ENCODE data around the gene MAN2B2. TPM values are rescaled to one million over a fixed set of nuclear protein-coding genes. Genes with fewer than 3 reads are reported as not detected.

The MAN2B2 gene
- total and polyA plus RNA-seq, 2 of the 8 experiments (the other 6 are each of a cell fraction or from before 2014, with no cell fraction given) = 3.3 to 4.0 TPM

- H3K4me1 ChIP-seq (replicated peaks in 1 of 4; ENCODE audit: control insufficient read depth in 3 of 4, insufficient read depth in 4 of 4, low read length in 3 of 4) = no peaks in the 10 kb centered on the region; a peak in 1 of 7 replicates
- TF ChIP-seq NRF1 (IDR thresholded peaks at IDR 0.05; ENCODE audit: low read depth, low read length) = no peak
- TF ChIP-seq MAFK (IDR thresholded peaks at IDR 0.05; ENCODE audit: low read depth, low read length) = no peak
- no peak for TF ChIP-seq POLR2AphosphoS5 (IDR thresholded peaks at IDR 0.05; ENCODE audit: low read depth, low read length)
- TF ChIP-seq CTCF (IDR thresholded peaks at IDR 0.05; ENCODE audit: control extremely low read depth in 1 of 3, insufficient read depth in 1 of 3, low read depth in 1 of 3, low read length in 3 of 3) = no peak
- no peak for TF ChIP-seq GABPA (IDR thresholded peaks at IDR 0.05; ENCODE audit: borderline replicate concordance, insufficient read depth, low read length)
- no peak for TF ChIP-seq EP300 (IDR thresholded peaks at IDR 0.05; ENCODE audit: borderline replicate concordance in 1 of 2, low read depth in 2 of 2, low read length in 2 of 2)
- TF ChIP-seq CBX5 (IDR thresholded peaks at IDR 0.05; ENCODE audit: low read depth, low read length) = no peak
- TF ChIP-seq CREB1 (IDR thresholded peaks at IDR 0.05) = no peak
- TF ChIP-seq ZNF274 (IDR thresholded peaks at IDR 0.05; ENCODE audit: borderline replicate concordance, extremely low read depth, low read length) = no peak
- TF ChIP-seq POLR2A (IDR thresholded peaks at IDR 0.05; ENCODE audit: control extremely low read depth in 1 of 2, low read depth in 2 of 2, low read length in 2 of 2) = no peak
- no peak for TF ChIP-seq SIN3A (conservative IDR thresholded peaks at IDR 0.05 in 1 of 2, IDR thresholded peaks at IDR 0.05 in 1 of 2; ENCODE audit: low read depth in 1 of 2, low read length in 2 of 2)
- TF ChIP-seq SIRT6 (IDR thresholded peaks at IDR 0.05; ENCODE audit: low read length) = no peak
- TF ChIP-seq YY1 (IDR thresholded peaks at IDR 0.05; ENCODE audit: low read depth, low read length) = no peak
Observed at GRCh38 chr4:6589444-6589843, 14.5 kb downstream of the MAN2B2 start.

More at GRCh38 chr4:6589444-6589843, 14.5 kb downstream of the MAN2B2 start:
- Histone ChIP-seq H2AK5ac (ENCODE audit: low read depth, low read length) (no peak overlapping the region), H3K79me1 (ENCODE audit: low read depth, low read length) (no peaks in the 10 kb centered on the region), H3K27me3 (replicated peaks in 1 of 4; ENCODE audit: control insufficient read depth in 3 of 4, extremely low read depth in 1 of 4, insufficient read depth in 3 of 4, low read length in 3 of 4) (no peaks in the 10 kb centered on the region), H4K8ac (ENCODE audit: extremely low read depth, insufficient read depth, low read length) (no peak overlapping the region), H3K23me2 (ENCODE audit: low read depth, low read length) (no peaks in the 10 kb centered on the region), H2BK20ac (ENCODE audit: low read length) (no peak overlapping the region), H3K9ac (replicated peaks in 1 of 4; ENCODE audit: extremely low read depth in 1 of 4, low read depth in 3 of 4, low read length in 3 of 4) (no peak overlapping the region), H4K20me1 (replicated peaks in 1 of 2; ENCODE audit: control insufficient read depth in 1 of 2, insufficient read depth in 2 of 2, low read length in 2 of 2) (peaks cover 0 to 3% of the 10 kb centered on the region in 2 experiments), H3K4ac (replicated peaks; ENCODE audit: insufficient read length, low read depth, low read length) (no peak overlapping the region), H2BK5ac (ENCODE audit: low read depth, low read length) (no peak overlapping the region), H2BK120ac (replicated peaks; ENCODE audit: low read depth, low read length) (no peak overlapping the region), H2BK15ac (ENCODE audit: low read length) (no peak overlapping the region), H2AFZ (ENCODE audit: low read length) (no peak overlapping the region), H3K79me2 (ENCODE audit: control insufficient read depth in 1 of 2, insufficient read depth in 2 of 2, low read length in 2 of 2) (no peaks in the 10 kb centered on the region), H3K27ac (ENCODE audit: low read depth, low read length) (no peak overlapping the region), H2BK12ac (ENCODE audit: low read depth, low read length) (no peak overlapping the region), H3K18ac (ENCODE audit: extremely low read depth, low read length) (no peak overlapping the region), H4K5ac (ENCODE audit: insufficient read length, low read depth, low read length) (no peak overlapping the region), H3K9me3 (ENCODE audit: insufficient read depth in 2 of 2, low read depth in 1 of 2, low read length in 1 of 2) (peaks cover 0 to 2% of the 10 kb centered on the region in 2 experiments; a peak in 1 of 4 replicates), H3K14ac (ENCODE audit: insufficient read length) (no peak overlapping the region), H3K36me3 (ENCODE audit: control insufficient read depth in 2 of 4, insufficient read depth in 4 of 4, low read length in 3 of 4) (no peaks in the 10 kb centered on the region), H3K56ac (replicated peaks; ENCODE audit: insufficient read length, low read depth, low read length) (no peak overlapping the region), H3K4me3 (ENCODE audit: extremely low read depth in 1 of 4, insufficient read depth in 2 of 4, low read depth in 3 of 4, low read length in 4 of 4) (no peak overlapping the region), H3K4me2 (ENCODE audit: insufficient read depth in 1 of 2, low read depth in 2 of 2, low read length in 2 of 2) (no peak overlapping the region), H3K23ac (ENCODE audit: insufficient read length) (no peak overlapping the region), H4K91ac (replicated peaks; ENCODE audit: insufficient read length, low read length) (no peak overlapping the region)
- FAIRE-seq (no peak), DNase-seq (ENCODE audit: low read depth in 1 of 2, low spot score in 2 of 2) (no peak)
- ChIA-PET CTCF (ENCODE audit: partially characterized antibody) (interaction anchor here (1.2 to 1.7 kb wide), 4 partner anchors 11 to 92 kb away, joined by 3 to 8 read pairs (median 3); partner anchors contain the start of gene MAN2B2), POLR2A (ENCODE audit: partially characterized antibody) (no interaction called here)
- WGBS, 2 experiments (ENCODE audit: extremely low coverage in 1 of 2, insufficient coverage in 1 of 2, insufficient read length in 1 of 2, insufficient replicate concordance in 2 of 2, low coverage in 1 of 2, low lambda C conversion rate in 2 of 2, missing lambda C conversion rate in 1 of 2) = 93% methylated on average over 4 of the region's 4 CpGs; no CpG with 5 or more reads in 1 of the 2 experiments

All from H1 (cell line).